IPS-20b (cell line): ENCODE data around the gene MARK2.
A peak's percentile ranks its signal among the peaks of the same experiment; 100 is the strongest.

Experiments
- H3K27ac ChIP-seq: one replicate; pipeline ENCODE4 v1.5.1; 2013; ENCODE audit warnings: low read length
- H3K27me3 ChIP-seq: 2 replicates; pipeline ENCODE4 v1.6.1; 2013; ENCODE audit warnings: mild to moderate bottlenecking, low read length, inconsistent platforms; ENCODE audit not compliant: insufficient read depth
- H3K36me3 ChIP-seq: 2 replicates; pipeline ENCODE4 v1.6.1; 2013; ENCODE audit warnings: low read depth, mild to moderate bottlenecking, inconsistent platforms, low read length, moderate library complexity; ENCODE audit not compliant: insufficient read depth
- H3K4me1 ChIP-seq: 2 replicates; pipeline ENCODE4 v1.6.1; 2013; ENCODE audit warnings: mild to moderate bottlenecking, control low read depth, inconsistent platforms, low read length, moderate library complexity; ENCODE audit not compliant: insufficient read depth
- H3K4me3 ChIP-seq: 2 replicates; pipeline ENCODE4 v1.5.1; 2013; ENCODE audit warnings: mild to moderate bottlenecking, low read length, inconsistent platforms
- H3K9ac ChIP-seq: 2 replicates; pipeline ENCODE4 v1.6.1; 2013; ENCODE audit warnings: low read depth, mild to moderate bottlenecking, inconsistent platforms, low read length, moderate library complexity
- H3K9me3 ChIP-seq: 2 replicates; pipeline ENCODE4 v1.6.1; 2013; ENCODE audit warnings: mild to moderate bottlenecking, low read depth, low read length, inconsistent platforms; ENCODE audit not compliant: insufficient read depth

Gene MARK2

DNA sequence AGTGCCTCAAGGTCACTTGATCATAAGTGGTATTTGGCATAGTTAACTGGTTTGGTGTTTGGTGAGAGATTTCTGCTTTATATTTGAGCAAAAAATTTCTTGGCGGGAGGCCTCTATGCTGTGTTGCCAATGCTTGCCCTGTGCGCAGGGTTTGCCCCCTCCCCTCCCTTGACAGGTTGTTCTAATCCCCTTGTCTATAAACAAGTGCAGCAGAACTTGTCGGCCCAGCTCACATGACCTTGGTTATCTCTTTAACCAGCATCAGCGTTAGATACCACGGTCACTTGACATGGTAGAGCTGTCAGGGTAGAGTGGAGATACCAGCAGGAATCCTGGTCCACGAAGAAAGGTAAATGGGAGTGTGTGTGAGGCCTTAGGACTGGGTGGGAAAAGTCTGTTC is 35.6 kb downstream of the MARK2 start:
- H3K27me3 ChIP-seq: no peaks in the 10 kb centered on the region
- no peak overlapping the region for H3K9ac ChIP-seq
- no peak overlapping the region for H3K4me3 ChIP-seq
- 0 out of 2 replicates have a peak, but pooled peaks cover 3% of the 10 kb centered on the region for H3K36me3 ChIP-seq
- no peaks in the 10 kb centered on the region for H3K9me3 ChIP-seq
- H3K27ac ChIP-seq: no peak overlapping the region
- H3K4me1 ChIP-seq: peaks cover 19% of the 10 kb centered on the region

- peaks cover 29% of the 10 kb centered on the region for H3K4me1 ChIP-seq
- no peaks in the 10 kb centered on the region for H3K36me3 ChIP-seq
- no peak overlapping the region for H3K27ac ChIP-seq
- no peak overlapping the region for H3K4me3 ChIP-seq
- H3K27me3 ChIP-seq: no peaks in the 10 kb centered on the region
- no peaks in the 10 kb centered on the region for H3K9me3 ChIP-seq
- no peak overlapping the region for H3K9ac ChIP-seq
These were observed 36.7 kb downstream of the MARK2 start for GRCh38 chr11:63875506-63876065.

GRCh38 chr11:63876616-63877015 is 37.7 kb downstream of the MARK2 start:
- Histone ChIP-seq H3K36me3 (no peaks in the 10 kb centered on the region), H3K9ac (no peak overlapping the region), H3K27ac (no peak overlapping the region), H3K4me3 (no peak overlapping the region), H3K9me3 (no peaks in the 10 kb centered on the region), H3K27me3 (no peaks in the 10 kb centered on the region), H3K4me1 (peaks cover 31% of the 10 kb centered on the region)

- Histone ChIP-seq H3K27me3 (no peaks in the 10 kb centered on the region), H3K27ac (no peak overlapping the region), H3K9me3 (no peaks in the 10 kb centered on the region), H3K4me1 (peaks cover 28% of the 10 kb centered on the region), H3K4me3 (no peak overlapping the region), H3K9ac (no peak overlapping the region), H3K36me3 (no peaks in the 10 kb centered on the region)
These were observed 38.8 kb downstream of the MARK2 start for GRCh38 chr11:63877658-63878241.

- no peaks in the 10 kb centered on the region for H3K27me3 ChIP-seq
- H3K36me3 ChIP-seq: no peaks in the 10 kb centered on the region
- H3K4me3 ChIP-seq: no peak overlapping the region
- peaks cover 33% of the 10 kb centered on the region for H3K4me1 ChIP-seq
- no peak overlapping the region for H3K9ac ChIP-seq
- H3K27ac ChIP-seq: no peak overlapping the region
- no peaks in the 10 kb centered on the region for H3K9me3 ChIP-seq
These were observed 40.9 kb downstream of the MARK2 start for GRCh38 chr11:63879598-63880402.

DNA sequence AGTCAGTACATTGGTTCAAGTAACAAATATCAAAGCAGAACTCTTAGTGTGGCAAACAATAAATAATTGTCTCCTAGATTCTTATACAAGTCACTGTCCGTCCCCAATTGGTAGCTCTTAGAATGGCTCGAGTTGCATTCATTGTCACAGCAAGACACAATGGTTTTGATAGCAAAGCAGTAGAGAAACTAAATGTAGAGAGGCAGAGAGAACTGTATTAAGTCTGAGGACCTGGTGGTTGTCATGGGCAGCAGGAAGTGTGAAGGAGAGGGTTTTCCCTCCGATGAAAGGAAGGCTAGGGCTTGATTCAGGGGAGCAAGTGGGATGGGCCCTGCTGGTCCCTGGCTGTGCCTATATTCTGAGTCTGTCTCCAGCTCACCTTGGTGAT is 41.5 kb downstream of the MARK2 start:
- Histone ChIP-seq H3K27me3 (no peaks in the 10 kb centered on the region), H3K4me3 (no peak overlapping the region), H3K9ac (no peak overlapping the region), H3K36me3 (no peaks in the 10 kb centered on the region), H3K4me1 (peaks cover 33% of the 10 kb centered on the region), H3K27ac (no peak overlapping the region), H3K9me3 (no peaks in the 10 kb centered on the region)

- Histone ChIP-seq H3K4me3 (peak overlapping the region; percentile 7; the same call in 1 of the 2 replicates), H3K27ac (no peak overlapping the region), H3K9me3 (no peaks in the 10 kb centered on the region), H3K9ac (peak overlapping the region; percentile 31; the same call in 1 of the 2 replicates), H3K4me1 (peaks cover 40% of the 10 kb centered on the region), H3K36me3 (no peaks in the 10 kb centered on the region), H3K27me3 (no peaks in the 10 kb centered on the region)
These were observed 43.8 kb downstream of the MARK2 start for GRCh38 chr11:63882555-63883242.

GRCh38 chr11:63883791-63884190 is 44.9 kb downstream of the MARK2 start:
- Histone ChIP-seq H3K27ac (peak overlapping the region; percentile 34), H3K4me1 (peaks cover 49% of the 10 kb centered on the region), H3K9me3 (no peaks in the 10 kb centered on the region)

GRCh38 chr11:63884196-63884932 is 45.5 kb downstream of the MARK2 start:
- peaks cover 52% of the 10 kb centered on the region for H3K4me1 ChIP-seq
- H3K4me3 ChIP-seq: no peak overlapping the region
- no peaks in the 10 kb centered on the region for H3K9me3 ChIP-seq
- H3K27ac ChIP-seq: peak overlapping the region; percentile 34
- no peaks in the 10 kb centered on the region for H3K27me3 ChIP-seq
- H3K9ac ChIP-seq: no peak overlapping the region
- no peaks in the 10 kb centered on the region for H3K36me3 ChIP-seq

More at GRCh38 chr11:63883791-63884190, 44.9 kb downstream of the MARK2 start:
- no peaks in the 10 kb centered on the region for H3K36me3 ChIP-seq
- H3K27me3 ChIP-seq: no peaks in the 10 kb centered on the region
- H3K4me3 ChIP-seq: no peak overlapping the region
- no peak overlapping the region for H3K9ac ChIP-seq

- Histone ChIP-seq H3K4me1 (peaks cover 37% of the 10 kb centered on the region), H3K36me3 (peaks cover 8% of the 10 kb centered on the region; the same call in 1 of the 2 replicates), H3K4me3 (peak overlapping the region; percentile 55; the same call in 1 of the 2 replicates), H3K9ac (peak overlapping the region; percentile 56; the same call in 1 of the 2 replicates), H3K27ac (peak overlapping the region; percentile 83), H3K9me3 (no peaks in the 10 kb centered on the region), H3K27me3 (no peaks in the 10 kb centered on the region)
These were observed 48.6 kb downstream of the MARK2 start for GRCh38 chr11:63887386-63887999.
